GM12878 (cell line): Measurements from ENCODE around the gene MUC12. TPM values are rescaled to one million over a fixed set of nuclear protein-coding genes. Genes with fewer than 3 reads are reported as not detected.
"Not testable (repeated sequence)": the region's sequence is repeated elsewhere in the genome, so short reads cannot be mapped to it uniquely, and the experiment has no call there.

Experiments used
- ATAC-seq: fragments of 200-7000 bp; cut with Tn5 transposase; 3 replicates; pipeline ENCODE4 v1.9.1; 2020; ENCODE audit warnings: mild to moderate bottlenecking, moderate library complexity
- BruUV-seq: library from RNA; stranded (reverse); fragments of 400-500 nt; replicated peaks from 2 replicates; lab custom pipeline; 2021; lab: Mats Ljungman, UMichigan
- CTCF ChIA-PET: fragments of 300-600 bp; sonication (Branson Sonifier 250); formaldehyde crosslinking; extraction: SDS; loops from one replicate; lab custom pipeline; 2021; ENCODE audit warnings: inconsistent platforms; lab: Yijun Ruan, JAX
- POLR2A ChIA-PET: fragments of 350-600 bp; formaldehyde crosslinking; extraction: SDS; loops from one replicate; lab custom pipeline; 2021; ENCODE audit warnings: inconsistent platforms; lab: Charles Lee
- RAD21 ChIA-PET: fragments of 300-600 bp; sonication (Branson Sonifier 250); formaldehyde crosslinking; loops from one replicate; lab custom pipeline; 2023; ENCODE audit warnings: antibody characterized with exemption; ENCODE audit not compliant: unreplicated experiment; lab: Charles Lee
- SMC1A ChIA-PET: fragments of 300-600 bp; sonication (Branson Sonifier 250); formaldehyde crosslinking; loops from one replicate; lab custom pipeline; 2023; ENCODE audit not compliant: unreplicated experiment, uncharacterized antibody; lab: Charles Lee
- DNase-seq: peaks from one replicate; pipeline ENCODE4 v3.0.0-alpha.2; 2011; ENCODE audit warnings: low read depth, low spot score
- FAIRE-seq: peaks from 3 replicates; lab custom pipeline; 2011; peaks lifted over from hg19 to GRCh38; lab: Jason Lieb, UNC
- H2AFZ ChIP-seq: 2 replicates; pipeline ENCODE4 v1.6.0; 2011; ENCODE audit warnings: low read depth, low read length, control low read depth; ENCODE audit not compliant: control insufficient read depth
- H3K27ac ChIP-seq: 2 replicates; pipeline ENCODE4 v1.5.1; 2011; ENCODE audit warnings: control low read depth; ENCODE audit not compliant: control insufficient read depth, insufficient read depth
- H3K27me3 ChIP-seq, 2 experiments: replicated peaks in 1 of 2; 2 replicates each; pipeline versions ENCODE4 v1.6.0 to v1.6.1; 2011; ENCODE audit warnings: low read length in 1 of 2; ENCODE audit not compliant: control insufficient read depth in 2 of 2, insufficient read depth in 2 of 2
- H3K36me3 ChIP-seq, 2 experiments: 2 replicates each; pipeline ENCODE4 v1.5.1; 2011; ENCODE audit warnings: low read length in 1 of 2; ENCODE audit not compliant: control insufficient read depth in 2 of 2, insufficient read depth in 2 of 2
- H3K4me1 ChIP-seq: 2 replicates; pipeline ENCODE4 v1.6.1; 2011; ENCODE audit warnings: mild to moderate bottlenecking, low read length, moderate library complexity, mixed read lengths; ENCODE audit not compliant: control insufficient read depth, insufficient read depth
- H3K4me2 ChIP-seq: 2 replicates; pipeline ENCODE4 v1.6.0; 2011; ENCODE audit warnings: control low read depth; ENCODE audit not compliant: control insufficient read depth, insufficient read depth
- H3K4me3 ChIP-seq: fragments of 200-600 bp; sonication (generic); 2 replicates; pipeline ENCODE4 v1.5.1; 2016
- H3K79me2 ChIP-seq: 2 replicates; pipeline ENCODE4 v1.6.0; 2011; ENCODE audit warnings: low read length; ENCODE audit not compliant: control insufficient read depth, insufficient read depth
- H3K9ac ChIP-seq: 2 replicates; pipeline ENCODE4 v1.8.0; 2011; ENCODE audit warnings: low read length, control low read depth, mixed read lengths; ENCODE audit not compliant: control insufficient read depth, insufficient read depth
- H3K9me3 ChIP-seq: replicated peaks from 3 replicates; pipeline ENCODE4 v1.5.1; 2011; ENCODE audit warnings: mild to moderate bottlenecking, low read length; ENCODE audit not compliant: control insufficient read depth, insufficient read depth
- H4K20me1 ChIP-seq: 2 replicates; pipeline ENCODE4 v1.6.0; 2011; ENCODE audit not compliant: control insufficient read depth, insufficient read depth
- BHLHE40 ChIP-seq, 2 experiments: fragments of 450-650 bp in 1 of 2; IDR thresholded peaks; 2 replicates each; pipeline ENCODE4 v1.6.1; 2011 to 2017; ENCODE audit warnings: low read depth in 2 of 2, borderline replicate concordance in 1 of 2, improper control_type of control experiment in 1 of 2, low read length in 1 of 2, mild to moderate bottlenecking in 1 of 2
- TARDBP ChIP-seq: IDR thresholded peaks from 2 replicates; pipeline ENCODE4 v1.6.1; 2016; ENCODE audit warnings: borderline replicate concordance
- YY1 ChIP-seq: IDR thresholded peaks from 2 replicates; pipeline ENCODE4 v1.6.1; 2011; ENCODE audit warnings: low read depth, mild to moderate bottlenecking, low read length
- WGBS: methylation state at CpG from one replicate; pipeline ENCODE4 v1.1.6; 2016; ENCODE audit warnings: low lambda C conversion rate; ENCODE audit not compliant: insufficient replicate concordance, insufficient coverage; ENCODE audit errors: missing lambda C conversion rate; 5-methylcytosine and 5-hydroxymethylcytosine counted together
- in situ Hi-C: fragments of 300-500 bp; cut with MboI; formaldehyde crosslinking; loops from 9 replicates; pipeline ENCODE4 v1.14.3; 2018; ENCODE audit warnings: mixed read lengths
- intact Hi-C: fragments of 100-400 bp; cut with micrococcal nuclease; formaldehyde crosslinking; loops from one replicate; pipeline ENCODE4 v1.14.2; 2022; ENCODE audit not compliant: unreplicated experiment
- polyA plus RNA-seq, 11 experiments: library from polyadenylated mRNA; depleted of rRNA in 4 of 11; unstranded in 6 of 11; stranded (reverse) in 5 of 11; fragments of >200 nt; fragmentation: Nextera tagmentation in 4 of 11; fragmentation: Illumina TruSeq in 1 of 11; extraction: Ambion mirVana in 4 of 11; extraction: Trizol in 1 of 11; gene quantifications; 1 replicate in 1 of 11; 2 replicates in 10 of 11; pipeline versions ENCODE4 v1.2.1 to v1.2.3, GENCODE V29; 2011 to 2016; ENCODE audit warnings: inconsistent platforms in 2 of 11, missing spikeins in 2 of 11, low read depth in 1 of 11
- total RNA-seq, 4 experiments: library from RNA; depleted of rRNA in 3 of 4; stranded (reverse); fragments of >200 nt in 3 of 4; fragmentation: Illumina TruSeq in 1 of 4; extraction: Trizol in 1 of 4; gene quantifications; 2 replicates each; pipeline versions ENCODE4 v1.2.1 to v1.2.3, GENCODE V29; 2013 to 2021
- TF ChIP-seq, protein P1 (sequence below): fragments of 450-650 bp; IDR thresholded peaks from 2 replicates; pipeline ENCODE4 v1.6.1; 2017; ENCODE audit warnings: borderline replicate concordance

The MUC12 gene
- total and polyA plus RNA-seq, 10 of the 15 experiments (the other 5 are each of a cell fraction or from before 2014, with no cell fraction given) = 1.7 to 4.5 (median 2.6) TPM

DNA sequence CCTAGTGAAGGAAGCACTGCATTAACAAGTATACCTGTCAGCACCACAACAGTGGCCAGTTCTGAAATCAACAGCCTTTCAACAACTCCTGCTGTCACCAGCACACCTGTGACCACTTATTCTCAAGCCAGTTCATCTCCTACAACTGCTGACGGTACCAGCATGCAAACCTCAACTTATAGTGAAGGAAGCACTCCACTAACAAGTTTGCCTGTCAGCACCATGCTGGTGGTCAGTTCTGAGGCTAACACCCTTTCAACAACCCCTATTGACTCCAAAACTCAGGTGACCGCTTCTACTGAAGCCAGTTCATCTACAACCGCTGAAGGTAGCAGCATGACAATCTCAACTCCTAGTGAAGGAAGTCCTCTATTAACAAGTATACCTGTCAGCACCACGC is 66.6 kb downstream of the MUC12 start (continued):
- TF ChIP-seq BHLHE40 (IDR thresholded peaks at IDR 0.05; ENCODE audit: borderline replicate concordance in 1 of 2, low read depth in 2 of 2, low read length in 1 of 2) (no peak), YY1 (no peak), TARDBP (no peak)
- TF ChIP-seq, protein P1, sequence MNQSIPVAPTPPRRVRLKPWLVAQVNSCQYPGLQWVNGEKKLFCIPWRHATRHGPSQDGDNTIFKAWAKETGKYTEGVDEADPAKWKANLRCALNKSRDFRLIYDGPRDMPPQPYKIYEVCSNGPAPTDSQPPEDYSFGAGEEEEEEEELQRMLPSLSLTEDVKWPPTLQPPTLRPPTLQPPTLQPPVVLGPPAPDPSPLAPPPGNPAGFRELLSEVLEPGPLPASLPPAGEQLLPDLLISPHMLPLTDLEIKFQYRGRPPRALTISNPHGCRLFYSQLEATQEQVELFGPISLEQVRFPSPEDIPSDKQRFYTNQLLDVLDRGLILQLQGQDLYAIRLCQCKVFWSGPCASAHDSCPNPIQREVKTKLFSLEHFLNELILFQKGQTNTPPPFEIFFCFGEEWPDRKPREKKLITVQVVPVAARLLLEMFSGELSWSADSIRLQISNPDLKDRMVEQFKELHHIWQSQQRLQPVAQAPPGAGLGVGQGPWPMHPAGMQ = no peak
- TF ChIP-seq, all 136 proteins: peak for 0

DNA sequence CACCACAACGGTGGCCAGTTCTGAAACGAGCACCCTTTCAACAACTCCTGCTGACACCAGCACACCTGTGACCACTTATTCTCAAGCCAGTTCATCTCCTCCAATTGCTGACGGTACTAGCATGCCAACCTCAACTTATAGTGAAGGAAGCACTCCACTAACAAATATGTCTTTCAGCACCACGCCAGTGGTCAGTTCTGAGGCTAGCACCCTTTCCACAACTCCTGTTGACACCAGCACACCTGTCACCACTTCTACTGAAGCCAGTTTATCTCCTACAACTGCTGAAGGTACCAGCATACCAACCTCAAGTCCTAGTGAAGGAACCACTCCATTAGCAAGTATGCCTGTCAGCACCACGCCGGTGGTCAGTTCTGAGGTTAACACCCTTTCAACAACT is 71.9 kb downstream of the MUC12 start:
- H2AFZ ChIP-seq, H3K36me3 ChIP-seq, H3K4me3 ChIP-seq, H3K27ac ChIP-seq, in situ Hi-C loops, BruUV-seq, DNase-seq, ATAC-seq, H3K9me3 ChIP-seq, H4K20me1 ChIP-seq, CTCF ChIA-PET, H3K4me2 ChIP-seq, H3K79me2 ChIP-seq, H3K4me1 ChIP-seq, RAD21 ChIA-PET, intact Hi-C loops, H3K27me3 ChIP-seq, H3K9ac ChIP-seq, SMC1A ChIA-PET, FAIRE-seq, POLR2A ChIA-PET: not testable (repeated sequence)
- 21% methylated on average over 6 of the region's 6 CpGs for WGBS
